Measurements from ENCODE around the gene OSGEP. TPM values are rescaled to one million over a fixed set of nuclear protein-coding genes. Genes with fewer than 3 reads are reported as not detected.

OSGEP gene
- total RNA-seq, 4 donors from 2014 or later: 58.3 to 112 (median 102) TPM

- Histone ChIP-seq H3K36me3 (no peaks in the 10 kb centered on the region), H3K9me3 (no peaks in the 10 kb centered on the region), H3K27ac (no peak overlapping the region), H3K4me3 (no peak overlapping the region), H3K27me3 (no peaks in the 10 kb centered on the region), H3K4me1 (peaks cover 0 to 12% (median 0%) of the 10 kb centered on the region in 4 donors)
- DNase-seq: no peak
- TF ChIP-seq POLR2A (IDR thresholded peaks at IDR 0.05): no peak
- no peak for TF ChIP-seq CTCF (IDR thresholded peaks at IDR 0.05)
Measured at GRCh38 chr14:20436363-20436755, 18.3 kb downstream of the OSGEP start.

- H3K4me3 ChIP-seq: peak within 1 kb of the TSS in 2 of 4 donors; percentile 28 to 35
- H3K4me1 ChIP-seq: peaks cover 0 to 12% (median 0%) of the 10 kb centered on the region in 4 donors
- no peaks in the 10 kb centered on the region for H3K36me3 ChIP-seq
- peak within 1 kb of the TSS in 2 of 4 donors; percentile 46 to 55 for H3K27ac ChIP-seq
- no peak for DNase-seq
- no peaks in the 10 kb centered on the region for H3K9me3 ChIP-seq
- no peak for TF ChIP-seq POLR2A (IDR thresholded peaks at IDR 0.05)
- no peak for TF ChIP-seq CTCF (IDR thresholded peaks at IDR 0.05)
- H3K27me3 ChIP-seq: no peaks in the 10 kb centered on the region
Measured at GRCh38 chr14:20435582-20436362, 18.8 kb downstream of the OSGEP start, which contains the start of gene KLHL33. Gene KLHL33, minus strand, starts transcription at chr14:20436166. Its CDS starts 355 bp downstream, at chr14:20435811.

- peaks cover 0 to 16% (median 0%) of the 10 kb centered on the region in 4 donors for H3K4me1 ChIP-seq
- H3K27me3 ChIP-seq: no peaks in the 10 kb centered on the region
- H3K36me3 ChIP-seq: no peaks in the 10 kb centered on the region
- H3K4me3 ChIP-seq: peak overlapping the region in 2 of 4 donors; percentile 28 to 35
- no peaks in the 10 kb centered on the region for H3K9me3 ChIP-seq
- peak overlapping the region in 2 of 4 donors; percentile 46 to 55 for H3K27ac ChIP-seq
- peak in 1 of 3 donors; percentile 55 for DNase-seq
- TF ChIP-seq POLR2A (IDR thresholded peaks at IDR 0.05) (no peak), CTCF (IDR thresholded peaks at IDR 0.05) (no peak)
Measured at GRCh38 chr14:20434701-20435581, 19.7 kb downstream of the OSGEP start.

- H3K4me1 ChIP-seq: peaks cover 0 to 19% (median 13%) of the 10 kb centered on the region in 4 donors
- no peaks in the 10 kb centered on the region for H3K36me3 ChIP-seq
- no peak overlapping the region for H3K4me3 ChIP-seq
- H3K27me3 ChIP-seq: no peaks in the 10 kb centered on the region
- TF ChIP-seq POLR2A (IDR thresholded peaks at IDR 0.05): no peak
- no peak for TF ChIP-seq CTCF (IDR thresholded peaks at IDR 0.05)
- H3K27ac ChIP-seq: peak overlapping the region in 1 of 4 donors; percentile 81
- no peak for DNase-seq
- H3K9me3 ChIP-seq: no peaks in the 10 kb centered on the region
Measured at GRCh38 chr14:20429801-20430669, 24.6 kb downstream of the OSGEP start.

GRCh38 chr14:20428802-20429201 is 25.8 kb downstream of the OSGEP start:
- Histone ChIP-seq H3K4me1 (peaks cover 3 to 19% (median 11%) of the 10 kb centered on the region in 4 donors), H3K36me3 (no peaks in the 10 kb centered on the region), H3K4me3 (no peak overlapping the region), H3K27ac (peak overlapping the region in 2 of 4 donors; percentile 47 to 81), H3K27me3 (no peaks in the 10 kb centered on the region), H3K9me3 (no peaks in the 10 kb centered on the region)
- DNase-seq: no peak
- TF ChIP-seq POLR2A (IDR thresholded peaks at IDR 0.05) (no peak), CTCF (IDR thresholded peaks at IDR 0.05) (no peak)
